GM18909 (cell line): ENCODE data around the gene RPS19.

Source experiments
- ATAC-seq: cut with Tn5 transposase; IDR thresholded peaks from one replicate; pipeline ENCODE4 v1.9.1; 2021; ENCODE audit warnings: mild to moderate bottlenecking; ENCODE audit not compliant: unreplicated experiment, poor library complexity

RPS19 gene

GRCh38 chr19:41859618-41860418, at the start of gene RPS19:
Gene RPS19, plus strand, starts transcription at chr19:41860255. Its CDS starts 520 bp downstream, at chr19:41860775.
- ATAC-seq, result peak; percentile 78

DNA sequence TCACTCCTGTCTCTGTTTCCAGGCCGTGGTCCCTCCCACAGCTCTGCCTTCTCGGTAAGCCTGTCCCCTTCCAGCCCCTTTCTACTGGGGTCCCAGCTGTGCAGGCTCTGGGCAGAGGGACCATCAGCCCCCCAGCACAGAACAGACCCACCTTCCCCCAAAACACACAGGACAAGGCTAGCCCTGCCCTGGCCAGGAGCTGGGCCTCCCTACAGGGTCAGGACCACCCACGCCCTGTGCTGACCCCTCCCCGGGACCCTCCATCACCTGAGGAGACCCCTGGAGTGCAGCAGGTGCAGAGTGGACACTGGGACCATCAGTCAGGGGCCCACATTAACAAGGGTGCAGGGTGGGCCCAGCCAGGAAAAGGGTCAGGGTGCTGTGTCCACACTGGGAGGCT, 49.8 kb upstream of the RPS19 start:
- ATAC-seq, result no peak

DNA sequence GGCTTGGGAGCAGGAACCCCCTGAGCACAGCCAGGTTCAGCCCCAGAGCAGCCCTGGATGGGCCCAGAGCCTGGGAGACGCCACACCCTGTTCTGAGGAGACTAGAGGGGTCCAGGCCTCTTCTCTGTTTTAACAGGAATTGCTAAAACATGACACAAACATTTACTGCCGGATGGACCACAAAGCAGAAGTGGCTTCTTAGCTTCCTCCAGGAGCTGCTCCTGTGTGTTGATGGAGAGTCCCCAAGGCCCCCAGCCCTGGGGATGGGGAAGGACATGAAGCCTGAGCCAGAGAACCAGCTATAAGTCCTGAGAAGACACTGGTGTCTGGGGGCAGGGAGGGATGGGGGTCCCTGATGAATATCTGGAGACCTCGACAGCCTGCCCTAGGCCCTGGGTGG, 49.0 kb upstream of the RPS19 start:
- no peak for ATAC-seq

DNA sequence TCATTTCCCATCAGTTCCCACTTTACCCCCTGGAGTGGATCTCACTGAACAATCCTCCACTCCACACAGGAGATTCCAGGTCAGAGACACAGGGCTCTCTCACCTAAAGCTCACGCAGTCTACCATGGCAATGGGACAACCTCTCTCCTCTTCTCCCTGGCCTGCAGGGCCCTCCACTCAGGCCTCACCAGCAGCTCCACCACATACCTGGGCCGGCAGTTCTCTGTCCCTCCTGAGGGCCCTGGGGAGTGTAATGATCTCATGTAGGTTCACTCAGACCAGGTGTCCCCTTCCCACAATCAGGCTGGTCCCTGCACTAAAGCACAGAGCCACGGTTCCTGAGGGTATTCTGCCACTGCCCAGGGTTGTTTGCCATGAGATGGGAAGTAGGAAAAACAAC, 48.1 kb upstream of the RPS19 start:
- ATAC-seq, result no peak

DNA sequence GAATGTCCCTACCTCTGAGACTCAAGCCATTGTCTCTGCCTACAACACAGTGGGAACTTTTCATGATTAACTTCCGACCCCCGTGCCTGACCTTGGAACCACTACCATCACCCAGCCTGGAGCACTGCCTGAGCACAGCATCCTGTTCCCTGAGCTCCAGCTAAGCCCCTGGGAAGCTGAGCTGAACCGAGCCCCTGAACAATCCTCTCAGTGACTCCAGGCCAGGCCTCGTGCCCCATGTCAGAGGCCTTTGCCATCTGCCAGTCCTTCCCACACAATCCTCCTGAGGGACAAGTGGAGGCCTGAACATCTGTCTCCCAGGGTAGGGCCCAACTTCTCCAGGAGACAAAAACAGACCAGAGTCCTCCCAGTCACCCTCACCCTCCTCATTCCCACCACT, 46.1 kb upstream of the RPS19 start:
- no peak for ATAC-seq

- ATAC-seq, result no peak
Measured at GRCh38 chr19:41815301-41815700, 44.8 kb upstream of the RPS19 start.

GRCh38 chr19:41816761-41817160, 43.3 kb upstream of the RPS19 start:
- no peak for ATAC-seq

GRCh38 chr19:41821003-41821735, 38.9 kb upstream of the RPS19 start:
- ATAC-seq, result no peak

GRCh38 chr19:41837981-41838708, 21.9 kb upstream of the RPS19 start:
- ATAC-seq, result no peak

DNA sequence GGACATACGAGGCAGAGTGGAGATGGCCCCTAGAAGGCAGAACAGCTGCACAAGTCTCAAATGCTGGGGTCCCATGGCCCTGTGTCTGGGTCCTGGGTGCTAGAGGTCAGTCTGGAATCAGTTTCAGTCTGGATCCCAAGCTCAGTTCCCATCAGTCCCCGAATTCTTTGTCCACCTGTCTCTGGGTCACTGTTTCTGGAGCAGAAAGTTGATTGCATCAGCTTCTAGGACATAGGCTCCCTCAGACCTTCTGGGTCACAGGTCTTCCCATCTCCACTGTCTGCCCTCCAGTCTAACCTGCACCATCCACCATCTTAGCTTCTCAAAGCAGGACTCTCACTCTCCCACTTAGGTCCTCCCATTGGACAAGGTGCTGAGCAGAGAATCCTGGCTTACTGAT, 20.8 kb upstream of the RPS19 start:
- ATAC-seq, result no peak

DNA sequence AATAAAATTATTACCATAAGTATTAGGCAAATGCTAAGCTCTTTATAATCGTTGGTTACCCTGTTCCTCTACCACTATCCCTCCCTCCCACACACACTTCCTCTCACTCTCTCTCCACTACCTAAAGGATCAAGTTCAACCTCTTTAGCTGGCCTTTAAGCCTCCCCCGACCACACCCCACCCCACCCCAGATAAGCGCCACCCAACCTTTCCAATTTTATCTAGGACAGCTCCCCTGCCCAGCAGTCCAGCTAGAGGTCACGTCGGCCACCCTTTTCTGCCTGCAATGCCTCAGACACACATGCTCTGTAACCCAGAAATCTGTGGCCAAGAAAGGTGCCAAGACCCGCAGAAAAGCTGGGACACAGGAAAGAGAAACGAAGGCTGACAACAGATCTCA, 16.7 kb upstream of the RPS19 start:
- ATAC-seq, result no peak

DNA sequence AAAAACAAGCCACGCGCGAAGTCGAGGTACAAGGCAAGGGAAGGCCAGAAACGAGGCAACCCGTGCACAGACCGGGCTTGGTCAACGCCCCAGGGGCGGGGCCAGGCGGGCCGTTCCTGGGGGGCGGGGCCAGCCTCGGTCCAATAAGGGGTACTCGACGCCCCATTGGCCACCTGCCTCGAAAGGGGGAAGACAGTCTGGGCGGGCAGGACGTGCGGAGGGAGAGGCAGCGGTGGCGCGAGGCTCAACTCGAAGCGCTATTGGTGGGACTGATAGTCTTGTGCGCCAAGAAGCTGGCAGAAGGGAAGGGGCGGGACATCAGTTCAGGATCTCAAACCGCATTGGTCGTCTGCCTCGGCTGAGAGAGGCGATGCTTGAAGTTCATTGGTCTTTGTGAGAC, 15.5 kb upstream of the RPS19 start, which contains the start of gene LYPD4:
LYPD4 (minus strand) TSS at position 83 of the 400 bp plus-strand sequence. CDS start 5,398 bp downstream, outside the sequence.
- no peak for ATAC-seq

DNA sequence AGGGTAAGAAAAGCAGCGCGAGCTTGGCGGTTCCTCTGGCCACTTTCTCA, 15.2 kb upstream of the RPS19 start, which contains the start of gene DMRTC2:
DMRTC2 (plus strand) TSS at position 42 of the 50 bp plus-strand sequence. CDS start 2,387 bp downstream, outside the sequence.
- ATAC-seq, result no peak

DNA sequence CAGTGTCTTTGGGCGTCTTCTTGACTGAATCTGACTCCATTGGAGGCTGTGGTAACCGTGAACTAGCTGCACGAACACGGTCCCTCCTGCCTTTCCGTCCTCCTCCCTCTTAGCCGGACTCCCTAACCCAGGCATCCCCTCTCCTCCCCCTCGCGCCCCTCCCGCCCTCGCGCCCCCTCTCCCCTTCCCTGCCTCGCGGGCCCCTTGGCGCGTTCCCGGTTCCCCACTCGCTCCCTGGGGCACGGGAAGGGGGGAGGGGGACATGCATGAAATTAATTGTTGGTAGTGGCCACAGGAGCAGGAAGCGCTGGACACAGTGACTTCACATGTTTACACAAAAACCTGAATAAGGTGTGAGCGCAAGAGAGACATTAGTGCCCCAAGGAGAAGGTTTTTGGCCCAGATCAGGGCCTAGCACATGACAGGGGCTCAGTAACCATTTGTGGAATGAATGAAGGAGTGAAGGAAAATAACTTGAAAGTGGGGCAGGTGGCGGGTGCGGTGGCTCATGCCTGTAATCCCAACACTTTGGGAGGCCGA, 14.9 kb upstream of the RPS19 start:
- no peak for ATAC-seq

DNA sequence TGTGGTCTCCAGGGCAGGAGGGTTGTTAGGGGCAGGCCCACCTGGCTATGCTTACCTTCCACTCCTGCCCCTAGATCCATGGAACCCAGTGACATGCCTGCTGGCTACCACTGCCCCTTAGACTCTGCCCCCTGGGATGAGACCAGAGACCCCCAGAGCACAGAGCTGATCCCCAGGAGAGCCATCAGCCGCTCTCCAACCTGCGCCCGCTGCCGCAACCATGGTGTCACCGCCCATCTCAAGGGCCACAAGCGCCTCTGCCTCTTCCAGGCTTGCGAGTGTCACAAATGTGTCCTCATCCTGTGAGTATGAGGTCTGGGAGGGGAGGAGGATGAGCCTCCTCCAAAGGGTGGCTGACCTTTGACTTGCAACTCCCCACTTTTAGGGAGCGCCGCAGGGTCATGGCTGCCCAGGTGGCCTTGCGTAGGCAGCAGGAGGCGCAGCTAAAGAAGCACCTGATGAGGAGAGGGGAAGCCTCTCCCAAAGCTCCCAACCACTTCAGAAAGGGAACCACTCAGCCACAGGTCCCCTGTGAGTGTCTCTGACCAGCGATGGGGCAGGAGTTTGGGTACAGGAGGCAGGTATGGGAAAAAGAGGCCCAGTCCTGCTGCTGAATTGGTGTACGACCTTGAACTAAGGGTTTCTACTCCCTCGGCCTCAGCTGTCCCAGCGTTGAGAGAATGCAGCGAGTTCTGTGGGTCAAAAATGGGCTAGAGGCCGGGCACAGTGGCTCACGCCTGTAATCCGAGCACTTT, 12.5 kb upstream of the RPS19 start:
- ATAC-seq, result no peak

DNA sequence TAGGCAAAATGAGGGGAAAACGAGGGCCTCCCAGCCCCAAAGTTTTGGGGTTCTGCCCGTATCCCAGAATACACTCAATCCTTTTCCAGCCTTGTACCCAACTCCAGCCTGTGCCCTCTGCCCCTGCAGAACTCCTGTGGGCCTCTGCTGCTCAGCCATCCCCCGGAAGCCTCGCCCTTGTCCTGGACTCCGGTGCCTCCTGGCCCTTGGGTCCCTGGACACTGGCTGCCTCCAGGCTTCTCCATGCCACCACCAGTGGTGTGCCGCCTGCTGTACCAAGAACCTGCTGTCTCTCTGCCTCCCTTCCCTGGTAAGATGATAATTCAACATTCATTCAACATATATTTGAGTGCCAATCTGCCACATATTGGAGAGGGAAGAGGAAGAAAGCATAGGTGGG, 11.4 kb upstream of the RPS19 start:
- no peak for ATAC-seq

GRCh38 chr19:41849067-41849466, 11.0 kb upstream of the RPS19 start:
- ATAC-seq, result no peak

DNA sequence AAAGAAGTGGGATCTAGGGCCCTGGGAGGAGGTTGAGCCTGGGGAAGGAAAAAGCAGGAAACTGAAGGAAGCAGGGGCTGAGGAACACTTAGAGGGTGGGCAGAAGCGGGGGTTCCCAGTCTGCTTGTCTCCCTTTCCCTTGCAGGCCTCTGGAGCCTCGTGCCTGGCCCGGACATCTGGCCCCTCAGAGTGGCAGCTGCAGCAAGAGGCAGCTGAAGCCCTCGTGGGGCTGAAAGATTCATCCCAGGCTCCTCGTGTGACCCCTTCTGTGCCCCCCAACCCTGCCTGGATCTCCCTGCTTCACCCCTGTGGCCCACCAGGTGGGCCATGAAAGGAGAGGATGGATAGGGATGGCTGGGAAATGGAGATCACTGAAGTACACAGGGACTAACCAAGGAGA, 9.7 kb upstream of the RPS19 start:
- no peak for ATAC-seq

DNA sequence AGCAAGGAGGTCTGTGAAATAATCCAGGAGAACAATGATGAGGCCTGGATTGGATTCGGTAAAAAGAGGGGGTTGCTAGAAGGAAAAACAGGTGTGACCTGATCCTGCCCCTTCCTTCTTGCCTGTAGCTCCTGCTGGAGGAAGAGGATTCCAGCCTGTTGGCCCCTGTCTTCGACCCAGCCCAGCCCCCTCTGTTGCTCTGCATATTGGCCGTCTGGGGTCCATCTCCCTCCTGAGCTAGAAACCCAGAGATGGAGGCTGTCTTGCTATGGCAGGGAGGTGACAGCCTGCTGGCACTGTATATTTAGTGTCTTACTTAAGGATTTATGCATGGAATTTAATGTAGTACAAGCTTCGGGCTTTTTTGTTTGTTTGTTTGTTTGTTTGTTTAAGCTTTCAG, 8.6 kb upstream of the RPS19 start:
- ATAC-seq, result no peak

GRCh38 chr19:41853344-41853743, 6.7 kb upstream of the RPS19 start:
- ATAC-seq, result no peak

DNA sequence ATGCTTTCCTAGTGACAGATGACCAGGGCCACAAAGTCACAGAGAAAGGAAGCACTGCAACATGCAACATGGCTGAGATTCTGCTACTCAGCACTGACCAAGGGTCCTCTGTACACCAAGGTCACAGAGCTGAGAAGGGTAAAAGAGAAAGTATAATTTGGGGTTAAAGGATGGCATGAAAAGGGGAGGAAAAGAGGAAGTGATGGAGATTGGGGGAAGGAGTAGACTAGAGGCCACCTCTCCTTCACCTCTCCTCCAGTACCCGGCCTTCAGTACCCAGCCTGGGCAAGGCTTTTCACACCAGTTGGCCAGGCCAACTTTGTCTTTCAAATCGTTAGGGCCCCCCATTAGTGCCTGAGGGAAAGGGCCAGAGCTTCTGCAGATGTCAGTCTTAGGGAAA, 6.3 kb upstream of the RPS19 start:
- no peak for ATAC-seq
